Measurements from ENCODE around the gene RNF215.
"Not testable (repeated sequence)": the region's sequence is repeated elsewhere in the genome, so short reads cannot be mapped to it uniquely, and the experiment has no call there.

RNF215 gene

DNA sequence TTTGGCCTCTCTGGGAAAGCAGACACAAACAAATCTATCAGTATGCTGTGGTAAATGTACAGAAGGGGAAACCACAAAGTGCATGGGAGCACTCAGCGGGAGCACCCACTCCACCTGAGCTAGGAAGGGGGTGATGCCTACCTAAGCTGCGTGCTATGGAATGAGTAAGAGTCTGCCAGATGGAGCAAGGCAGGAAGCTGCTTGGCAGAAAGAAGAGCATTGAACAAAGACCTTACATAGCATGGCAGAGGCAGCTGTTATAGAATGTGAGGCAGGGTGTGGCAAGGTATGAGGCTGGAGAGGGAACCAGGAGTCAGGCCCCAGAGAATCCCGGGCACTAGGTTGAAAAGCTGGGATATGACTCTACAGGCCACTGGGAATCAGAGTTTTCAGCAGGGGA lies 24.6 kb upstream of the RNF215 start:
- H3K4me3 ChIP-seq (ENCODE audit: low read depth, low read length): no peak overlapping the region
- TF ChIP-seq, protein P1, sequence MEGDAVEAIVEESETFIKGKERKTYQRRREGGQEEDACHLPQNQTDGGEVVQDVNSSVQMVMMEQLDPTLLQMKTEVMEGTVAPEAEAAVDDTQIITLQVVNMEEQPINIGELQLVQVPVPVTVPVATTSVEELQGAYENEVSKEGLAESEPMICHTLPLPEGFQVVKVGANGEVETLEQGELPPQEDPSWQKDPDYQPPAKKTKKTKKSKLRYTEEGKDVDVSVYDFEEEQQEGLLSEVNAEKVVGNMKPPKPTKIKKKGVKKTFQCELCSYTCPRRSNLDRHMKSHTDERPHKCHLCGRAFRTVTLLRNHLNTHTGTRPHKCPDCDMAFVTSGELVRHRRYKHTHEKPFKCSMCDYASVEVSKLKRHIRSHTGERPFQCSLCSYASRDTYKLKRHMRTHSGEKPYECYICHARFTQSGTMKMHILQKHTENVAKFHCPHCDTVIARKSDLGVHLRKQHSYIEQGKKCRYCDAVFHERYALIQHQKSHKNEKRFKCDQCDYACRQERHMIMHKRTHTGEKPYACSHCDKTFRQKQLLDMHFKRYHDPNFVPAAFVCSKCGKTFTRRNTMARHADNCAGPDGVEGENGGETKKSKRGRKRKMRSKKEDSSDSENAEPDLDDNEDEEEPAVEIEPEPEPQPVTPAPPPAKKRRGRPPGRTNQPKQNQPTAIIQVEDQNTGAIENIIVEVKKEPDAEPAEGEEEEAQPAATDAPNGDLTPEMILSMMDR (IDR thresholded peaks at IDR 0.05; ENCODE audit: low read depth, low read length, missing control alignments): no peak
- DNase-seq (ENCODE audit: low read depth): no peak

DNA sequence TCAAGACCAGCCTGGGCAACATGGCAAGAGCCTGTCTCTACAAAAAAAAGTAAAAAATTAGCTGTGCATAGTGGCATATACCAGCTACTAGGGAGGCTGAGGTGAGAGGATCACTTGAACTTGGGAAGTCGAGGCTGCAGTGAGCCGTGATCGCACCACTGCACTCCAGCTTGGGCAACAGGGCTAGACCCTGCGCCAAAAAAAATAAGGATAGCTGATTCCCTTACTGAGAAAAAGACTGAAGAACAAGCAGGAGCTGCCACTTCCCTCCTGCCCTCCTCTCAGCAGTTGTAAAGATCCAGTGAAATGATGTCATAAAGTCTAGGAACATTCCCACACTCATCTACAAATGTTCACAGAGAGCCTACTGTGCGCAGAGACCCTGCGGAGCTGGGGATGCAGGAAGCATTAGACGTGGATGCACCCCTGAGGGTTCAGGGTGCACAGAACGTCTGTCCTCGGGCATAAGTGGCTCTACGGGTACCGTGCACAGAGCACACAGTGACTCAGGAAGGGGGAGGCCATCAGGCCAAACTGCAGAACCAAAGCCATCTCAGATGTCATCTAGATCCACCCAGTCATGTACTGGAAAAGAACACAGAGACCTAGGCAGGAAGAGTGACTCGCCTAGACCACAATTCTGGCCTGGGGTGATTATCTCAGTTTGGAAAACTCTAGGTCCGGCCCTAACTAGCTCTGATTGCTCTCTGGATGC lies 21.3 kb upstream of the RNF215 start:
- TF ChIP-seq, protein P1 (IDR thresholded peaks at IDR 0.05; ENCODE audit: low read depth, low read length, missing control alignments): no peak
- DNase-seq (ENCODE audit: low read depth): no peak
- no peak overlapping the region for H3K4me3 ChIP-seq (ENCODE audit: low read depth, low read length)

DNA sequence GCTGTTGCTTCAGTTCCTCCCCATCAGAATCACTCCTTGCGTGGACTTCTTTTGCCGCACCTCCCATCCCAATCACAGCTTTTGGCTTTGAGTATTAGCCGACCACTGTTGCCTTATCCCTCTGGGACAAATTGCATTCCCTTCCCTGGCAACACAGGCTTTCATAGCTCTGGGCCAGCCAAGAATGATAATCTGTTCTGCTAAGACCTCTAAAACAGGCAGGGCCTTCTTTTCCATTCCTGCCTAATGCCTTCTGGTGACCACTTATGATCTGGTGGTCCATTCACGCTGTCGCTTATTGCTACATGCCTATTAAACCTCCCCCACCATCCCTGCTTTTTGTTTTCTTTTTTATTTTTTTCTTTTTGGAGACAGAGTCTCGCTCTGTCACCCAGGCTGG lies 19.2 kb upstream of the RNF215 start:
- DNase-seq (ENCODE audit: low read depth): no peak
- H3K4me3 ChIP-seq (ENCODE audit: low read depth, low read length): no peak overlapping the region
- TF ChIP-seq, protein P1 (IDR thresholded peaks at IDR 0.05; ENCODE audit: low read depth, low read length, missing control alignments): no peak

DNA sequence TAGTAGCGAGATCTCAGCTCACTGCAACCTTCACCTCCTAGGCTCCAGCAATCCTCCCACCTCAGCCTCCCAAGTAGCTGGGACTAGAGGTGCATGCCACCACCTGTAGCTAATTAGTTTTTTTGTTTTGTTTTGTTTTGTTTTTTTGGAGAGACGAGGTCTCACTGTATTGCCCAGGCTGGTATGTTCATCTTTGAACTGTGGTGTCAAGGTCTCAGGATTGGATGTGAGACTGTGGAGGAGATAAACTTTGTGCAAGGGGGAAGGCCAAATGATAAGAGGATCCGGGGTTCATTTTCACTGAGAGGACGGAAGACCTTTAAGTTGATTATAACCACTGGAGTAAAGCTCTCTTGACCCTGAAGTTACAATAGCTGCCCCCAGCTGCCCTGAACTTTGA lies 18.5 kb upstream of the RNF215 start:
- no peak overlapping the region for H3K4me3 ChIP-seq (ENCODE audit: low read depth, low read length)
- DNase-seq (ENCODE audit: low read depth): no peak
- TF ChIP-seq, protein P1 (IDR thresholded peaks at IDR 0.05; ENCODE audit: low read depth, low read length, missing control alignments): no peak

DNA sequence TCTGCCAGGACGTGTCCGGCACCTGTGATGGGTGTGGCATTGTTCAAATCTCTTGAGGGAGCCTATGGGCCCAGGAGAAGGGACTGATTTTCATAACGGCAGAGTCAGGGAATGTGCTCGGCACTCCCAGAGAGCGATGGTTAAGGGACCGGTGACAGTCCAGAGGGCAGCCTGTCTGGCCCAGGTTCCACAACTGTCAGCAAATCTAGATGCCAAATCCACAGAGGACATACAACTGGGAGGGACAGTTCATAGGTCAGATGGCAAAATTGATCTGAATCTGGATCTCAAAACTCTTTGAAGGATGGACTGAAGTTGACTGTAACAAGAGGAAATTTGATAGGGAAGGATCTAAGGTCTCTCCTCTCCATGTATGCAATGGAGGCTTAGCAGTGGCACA lies 17.1 kb upstream of the RNF215 start:
- no peak for DNase-seq (ENCODE audit: low read depth)
- no peak overlapping the region for H3K4me3 ChIP-seq (ENCODE audit: low read depth, low read length)
- TF ChIP-seq, protein P1 (IDR thresholded peaks at IDR 0.05; ENCODE audit: low read depth, low read length, missing control alignments): no peak

DNA sequence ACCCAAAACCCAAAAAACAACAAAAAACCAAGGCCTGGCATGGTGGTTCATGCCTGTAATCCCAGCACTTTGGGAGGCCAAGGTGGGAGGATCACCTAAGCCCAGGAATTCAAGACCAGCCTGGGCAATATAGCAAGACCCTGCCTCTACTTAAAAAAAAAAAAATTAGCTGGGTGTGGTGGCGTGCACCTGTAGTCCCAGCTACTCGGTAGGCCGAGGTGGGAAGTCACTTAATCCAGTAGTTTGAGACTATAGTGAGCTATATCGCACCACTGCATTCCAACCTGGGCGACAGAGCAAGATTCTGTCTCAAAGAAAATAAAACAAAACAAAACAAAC lies 15.5 kb upstream of the RNF215 start:
- not testable (repeated sequence) for DNase-seq (ENCODE audit: low read depth); H3K4me3 ChIP-seq (ENCODE audit: low read depth, low read length)

DNA sequence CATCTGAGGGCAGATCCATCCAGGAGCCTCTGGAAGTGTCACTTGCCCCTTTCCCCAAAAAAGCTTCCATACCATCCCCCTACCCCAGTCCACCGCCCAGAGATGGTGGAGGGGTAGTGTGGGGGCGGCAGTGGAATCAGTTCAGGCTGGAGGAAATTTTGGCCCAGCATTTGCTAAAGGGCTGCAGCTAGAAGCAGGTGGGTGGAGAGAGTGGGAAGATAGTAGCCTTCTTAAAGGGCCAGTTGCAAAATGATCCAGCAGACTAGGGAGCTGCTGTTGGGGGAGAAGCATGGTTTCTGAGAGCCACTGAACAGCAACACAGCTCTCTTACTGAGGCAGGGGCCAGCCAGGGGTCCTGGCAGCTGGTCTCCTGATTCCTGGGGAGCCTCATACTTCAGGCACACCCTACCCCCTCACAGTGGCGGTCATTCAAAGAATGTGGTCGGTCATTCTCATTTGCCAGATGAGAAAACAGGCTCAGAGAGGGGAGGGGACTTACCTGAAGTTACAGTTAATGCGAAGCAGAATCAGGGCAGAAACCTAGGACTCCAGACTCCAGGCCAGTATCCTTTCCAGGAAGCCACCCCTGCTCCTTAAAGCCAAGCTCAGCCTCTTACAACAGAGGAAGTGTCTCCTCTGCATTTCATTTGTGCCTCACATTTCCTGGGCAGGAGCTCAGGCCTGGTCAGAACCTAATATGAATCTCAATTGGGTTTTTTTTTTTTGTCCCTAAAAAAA lies 15.0 kb upstream of the RNF215 start:
- TF ChIP-seq, protein P1 (IDR thresholded peaks at IDR 0.05; ENCODE audit: low read depth, low read length, missing control alignments): no peak
- DNase-seq (ENCODE audit: low read depth): no peak

DNA sequence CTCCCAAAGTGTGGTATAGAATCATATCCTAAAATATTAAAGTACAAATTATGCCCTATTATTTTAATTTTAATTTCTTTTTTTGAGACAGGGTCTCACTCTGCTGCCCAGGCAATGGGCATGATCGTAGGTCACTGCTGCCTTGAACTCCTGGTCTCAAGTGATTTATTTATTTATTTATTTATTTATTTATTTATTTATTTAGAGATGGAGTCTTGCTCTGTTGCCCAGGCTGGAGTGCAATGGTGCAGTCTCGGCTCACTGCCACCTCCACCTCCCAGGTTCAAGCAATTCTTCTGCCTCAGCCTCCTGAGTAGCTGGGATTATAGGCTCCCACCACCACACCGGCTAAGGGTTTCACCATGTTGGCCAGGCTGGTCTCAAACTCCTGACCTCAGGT lies 13.8 kb upstream of the RNF215 start:
- H3K4me3 ChIP-seq (ENCODE audit: low read depth, low read length); DNase-seq (ENCODE audit: low read depth): not testable (repeated sequence)

More for the DNA sequence above, 15.0 kb upstream of the RNF215 start:
- H3K4me3 ChIP-seq (ENCODE audit: low read depth, low read length): no peak overlapping the region
